Forelimb muscle (tissue), 1 donor: Measurements from ENCODE around the gene ENDOG. TPM values are rescaled to one million over a fixed set of nuclear protein-coding genes. Genes with fewer than 3 reads are reported as not detected.
A peak's percentile ranks its signal among the peaks of the same experiment; 100 is the strongest.
"Not testable (repeated sequence)": the region's sequence is repeated elsewhere in the genome, so short reads cannot be mapped to it uniquely, and the experiment has no call there.

Source experiments
- DNase-seq: peaks from one replicate; pipeline ENCODE4 v3.0.0-alpha.2; 2013; ENCODE audit warnings: low read depth
- polyA plus RNA-seq: library from polyadenylated mRNA; unstranded; fragments of 120-200 nt; gene quantifications from one replicate; pipeline ENCODE4 v1.2.1, GENCODE V29; 2013; ENCODE audit not compliant: insufficient read length

The ENDOG gene
- polyA plus RNA-seq = 23.2 TPM

GRCh38 chr9:128818099-128818838, at the start of gene ENDOG:
Gene ENDOG, plus strand, starts transcription at chr9:128818500. Its CDS starts 185 bp downstream, at chr9:128818685.
- peak; percentile 86 for DNase-seq

GRCh38 chr9:128768606-128769005, 49.7 kb upstream of the ENDOG start:
- DNase-seq = no peak

GRCh38 chr9:128770286-128771030, 47.8 kb upstream of the ENDOG start:
- DNase-seq = no peak

- no peak for DNase-seq
Observed at GRCh38 chr9:128771094-128771721, 47.1 kb upstream of the ENDOG start.

- peak; percentile 44 for DNase-seq
Observed at GRCh38 chr9:128771745-128772519, 46.4 kb upstream of the ENDOG start, which contains the start of gene ZER1. Gene ZER1, minus strand, starts transcription at chr9:128771927. Its CDS starts 16,362 bp downstream, at chr9:128755565.

- DNase-seq = no peak
Observed at GRCh38 chr9:128773049-128773448, 45.3 kb upstream of the ENDOG start.

GRCh38 chr9:128774804-128775203, 43.5 kb upstream of the ENDOG start:
- DNase-seq = no peak

- DNase-seq = not testable (repeated sequence)
Observed at GRCh38 chr9:128780093-128780492, 38.2 kb upstream of the ENDOG start.

GRCh38 chr9:128781187-128782070, 36.9 kb upstream of the ENDOG start:
- DNase-seq = no peak

- DNase-seq = no peak
Observed at GRCh38 chr9:128782669-128783068, 35.6 kb upstream of the ENDOG start.

GRCh38 chr9:128785427-128785826, 32.9 kb upstream of the ENDOG start:
- DNase-seq = no peak

GRCh38 chr9:128786681-128787601, 31.4 kb upstream of the ENDOG start, which contains the start of gene TBC1D13:
Gene TBC1D13, plus strand, starts transcription at chr9:128787253. Its CDS starts 101 bp downstream, at chr9:128787354.
- no peak for DNase-seq

GRCh38 chr9:128787659-128788058, 30.6 kb upstream of the ENDOG start:
- DNase-seq = no peak

GRCh38 chr9:128788445-128788844, 29.9 kb upstream of the ENDOG start:
- no peak for DNase-seq

- DNase-seq = no peak
Observed at GRCh38 chr9:128790536-128790935, 27.8 kb upstream of the ENDOG start.

GRCh38 chr9:128792134-128792533, 26.2 kb upstream of the ENDOG start:
- DNase-seq = no peak

GRCh38 chr9:128792978-128793686, 25.2 kb upstream of the ENDOG start:
- no peak for DNase-seq

- DNase-seq = not testable (repeated sequence)
Observed at GRCh38 chr9:128794961-128795360, 23.3 kb upstream of the ENDOG start.

GRCh38 chr9:128798896-128799295, 19.4 kb upstream of the ENDOG start:
- no peak for DNase-seq
